Activated CD4-positive, alpha-beta T cell treated with anti-CD3 and anti-CD28 coated beads, Interleukin-2, Interleukin-4, amounts not matched to agents 100 ng/mL and 50 ng/mL, durations not matched to agents 16 hours and 8 hours (primary cell): ENCODE measurements around the gene CGB7.

Source experiments
- DNase-seq: peaks from one replicate; pipeline ENCODE4 v3.0.0-alpha.2; 2020; ENCODE audit warnings: low spot score

Gene CGB7

GRCh38 chr19:49016067-49016839, 41.3 kb downstream of the CGB7 start:
- DNase-seq = no peak

- no peak for DNase-seq
These were observed 42.7 kb downstream of the CGB7 start for GRCh38 chr19:49014870-49015255.

GRCh38 chr19:49014123-49014869, 43.3 kb downstream of the CGB7 start:
- no peak for DNase-seq

- no peak for DNase-seq
These were observed 46.4 kb downstream of the CGB7 start for GRCh38 chr19:49011194-49011593.

GRCh38 chr19:49010453-49010852, 47.1 kb downstream of the CGB7 start:
- no peak for DNase-seq

- DNase-seq = no peak
These were observed 47.7 kb downstream of the CGB7 start for GRCh38 chr19:49009828-49010227.

GRCh38 chr19:49006905-49007304, 50.6 kb downstream of the CGB7 start:
- DNase-seq = no peak

GRCh38 chr19:49004964-49005614, 52.5 kb downstream of the CGB7 start:
- DNase-seq = no peak
